A549 (cell line): Measurements from ENCODE around the gene USH1C.

Experiments used
- FOSL2 ChIP-seq, 2 experiments: fragments of 450-650 bp in 1 of 2; fragments of >200 bp in 1 of 2; sonication (Bioruptor Twin) in 1 of 2; formaldehyde crosslinking; IDR thresholded peaks; 2 replicates each; pipeline versions ENCODE4 v1.5.0 to v1.6.1; 2016 to 2020; ENCODE audit warnings: mild to moderate bottlenecking in 1 of 2, moderate library complexity in 1 of 2
- KDM1A ChIP-seq: fragments of 200-600 bp; sonication (generic); IDR thresholded peaks from 2 replicates; pipeline ENCODE4 v1.6.1; 2016; ENCODE audit warnings: low read depth, mild to moderate bottlenecking
- POLR2A ChIP-seq: IDR thresholded peaks from 2 replicates; pipeline ENCODE4 v1.6.1; 2012; ENCODE audit warnings: mild to moderate bottlenecking, low read length
- RAD21 ChIP-seq, 2 experiments: fragments of >200 bp in 1 of 2; sonication (Bioruptor Twin) in 1 of 2; formaldehyde crosslinking in 1 of 2; IDR thresholded peaks in 1 of 2; conservative IDR thresholded peaks in 1 of 2; 2 replicates in 1 of 2; 3 replicates in 1 of 2; pipeline ENCODE4 v1.6.1; 2012 to 2018; ENCODE audit warnings: inconsistent platforms in 1 of 2
- TF ChIP-seq, protein P1 (sequence below): fragments of 150-350 bp; IDR thresholded peaks from 2 replicates; pipeline ENCODE4 v1.6.1; 2014; ENCODE audit warnings: low read depth, mild to moderate bottlenecking, low read length
- TF ChIP-seq, protein P2 (sequence below): fragments of >200 bp; sonication (Bioruptor Twin); formaldehyde crosslinking; IDR thresholded peaks from 3 replicates; pipeline ENCODE4 v1.5.1; 2016
- TF ChIP-seq, protein P3 (sequence below): fragments of 250-450 bp; sonication (Bioruptor Pico); IDR thresholded peaks from 2 replicates; pipeline ENCODE4 v1.5.0; 2020; ENCODE audit warnings: low read depth, mild to moderate bottlenecking, moderate library complexity
- TF ChIP-seq, protein P4 (sequence below): fragments of 200-600 bp; sonication (generic); IDR thresholded peaks from 2 replicates; pipeline ENCODE4 v1.6.1; 2016; ENCODE audit warnings: antibody characterized with exemption, mild to moderate bottlenecking, moderate library complexity
- TF ChIP-seq, protein P5 (sequence below): fragments of 250-450 bp; sonication (Bioruptor Pico); IDR thresholded peaks from 2 replicates; pipeline ENCODE4 v1.5.0; 2021; ENCODE audit warnings: mild to moderate bottlenecking, moderate library complexity, borderline replicate concordance

DNA sequence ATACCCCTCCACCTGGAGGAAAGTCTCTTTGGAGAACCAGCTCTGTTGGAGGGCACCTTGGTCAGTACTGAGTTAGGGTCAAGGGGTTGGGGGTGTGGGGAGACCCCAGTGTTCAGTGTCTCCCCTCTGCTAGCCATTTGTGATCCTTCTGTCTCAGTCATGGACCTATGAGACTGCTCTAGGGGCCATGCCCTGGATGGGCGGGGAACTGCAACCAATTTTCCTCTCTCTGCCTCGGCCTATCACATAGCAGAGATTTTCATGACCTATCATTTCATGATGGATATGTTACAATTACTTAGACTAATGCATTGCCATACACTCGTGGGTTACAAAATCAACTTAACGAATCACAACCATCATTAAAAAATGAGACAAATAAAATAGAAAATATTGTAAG is 10.3 kb upstream of the USH1C start:
- TF ChIP-seq, protein P1, sequence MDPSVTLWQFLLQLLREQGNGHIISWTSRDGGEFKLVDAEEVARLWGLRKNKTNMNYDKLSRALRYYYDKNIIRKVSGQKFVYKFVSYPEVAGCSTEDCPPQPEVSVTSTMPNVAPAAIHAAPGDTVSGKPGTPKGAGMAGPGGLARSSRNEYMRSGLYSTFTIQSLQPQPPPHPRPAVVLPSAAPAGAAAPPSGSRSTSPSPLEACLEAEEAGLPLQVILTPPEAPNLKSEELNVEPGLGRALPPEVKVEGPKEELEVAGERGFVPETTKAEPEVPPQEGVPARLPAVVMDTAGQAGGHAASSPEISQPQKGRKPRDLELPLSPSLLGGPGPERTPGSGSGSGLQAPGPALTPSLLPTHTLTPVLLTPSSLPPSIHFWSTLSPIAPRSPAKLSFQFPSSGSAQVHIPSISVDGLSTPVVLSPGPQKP: no peak
- TF ChIP-seq RAD21 (conservative IDR thresholded peaks at IDR 0.05 in 1 of 2, IDR thresholded peaks at IDR 0.05 in 1 of 2): no peak
- TF ChIP-seq, protein P2, sequence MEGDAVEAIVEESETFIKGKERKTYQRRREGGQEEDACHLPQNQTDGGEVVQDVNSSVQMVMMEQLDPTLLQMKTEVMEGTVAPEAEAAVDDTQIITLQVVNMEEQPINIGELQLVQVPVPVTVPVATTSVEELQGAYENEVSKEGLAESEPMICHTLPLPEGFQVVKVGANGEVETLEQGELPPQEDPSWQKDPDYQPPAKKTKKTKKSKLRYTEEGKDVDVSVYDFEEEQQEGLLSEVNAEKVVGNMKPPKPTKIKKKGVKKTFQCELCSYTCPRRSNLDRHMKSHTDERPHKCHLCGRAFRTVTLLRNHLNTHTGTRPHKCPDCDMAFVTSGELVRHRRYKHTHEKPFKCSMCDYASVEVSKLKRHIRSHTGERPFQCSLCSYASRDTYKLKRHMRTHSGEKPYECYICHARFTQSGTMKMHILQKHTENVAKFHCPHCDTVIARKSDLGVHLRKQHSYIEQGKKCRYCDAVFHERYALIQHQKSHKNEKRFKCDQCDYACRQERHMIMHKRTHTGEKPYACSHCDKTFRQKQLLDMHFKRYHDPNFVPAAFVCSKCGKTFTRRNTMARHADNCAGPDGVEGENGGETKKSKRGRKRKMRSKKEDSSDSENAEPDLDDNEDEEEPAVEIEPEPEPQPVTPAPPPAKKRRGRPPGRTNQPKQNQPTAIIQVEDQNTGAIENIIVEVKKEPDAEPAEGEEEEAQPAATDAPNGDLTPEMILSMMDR: no peak
- TF ChIP-seq, protein P3, sequence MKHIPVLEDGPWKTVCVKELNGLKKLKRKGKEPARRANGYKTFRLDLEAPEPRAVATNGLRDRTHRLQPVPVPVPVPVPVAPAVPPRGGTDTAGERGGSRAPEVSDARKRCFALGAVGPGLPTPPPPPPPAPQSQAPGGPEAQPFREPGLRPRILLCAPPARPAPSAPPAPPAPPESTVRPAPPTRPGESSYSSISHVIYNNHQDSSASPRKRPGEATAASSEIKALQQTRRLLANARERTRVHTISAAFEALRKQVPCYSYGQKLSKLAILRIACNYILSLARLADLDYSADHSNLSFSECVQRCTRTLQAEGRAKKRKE (CRISPR knock-in tag): no peak
- TF ChIP-seq, protein P4, sequence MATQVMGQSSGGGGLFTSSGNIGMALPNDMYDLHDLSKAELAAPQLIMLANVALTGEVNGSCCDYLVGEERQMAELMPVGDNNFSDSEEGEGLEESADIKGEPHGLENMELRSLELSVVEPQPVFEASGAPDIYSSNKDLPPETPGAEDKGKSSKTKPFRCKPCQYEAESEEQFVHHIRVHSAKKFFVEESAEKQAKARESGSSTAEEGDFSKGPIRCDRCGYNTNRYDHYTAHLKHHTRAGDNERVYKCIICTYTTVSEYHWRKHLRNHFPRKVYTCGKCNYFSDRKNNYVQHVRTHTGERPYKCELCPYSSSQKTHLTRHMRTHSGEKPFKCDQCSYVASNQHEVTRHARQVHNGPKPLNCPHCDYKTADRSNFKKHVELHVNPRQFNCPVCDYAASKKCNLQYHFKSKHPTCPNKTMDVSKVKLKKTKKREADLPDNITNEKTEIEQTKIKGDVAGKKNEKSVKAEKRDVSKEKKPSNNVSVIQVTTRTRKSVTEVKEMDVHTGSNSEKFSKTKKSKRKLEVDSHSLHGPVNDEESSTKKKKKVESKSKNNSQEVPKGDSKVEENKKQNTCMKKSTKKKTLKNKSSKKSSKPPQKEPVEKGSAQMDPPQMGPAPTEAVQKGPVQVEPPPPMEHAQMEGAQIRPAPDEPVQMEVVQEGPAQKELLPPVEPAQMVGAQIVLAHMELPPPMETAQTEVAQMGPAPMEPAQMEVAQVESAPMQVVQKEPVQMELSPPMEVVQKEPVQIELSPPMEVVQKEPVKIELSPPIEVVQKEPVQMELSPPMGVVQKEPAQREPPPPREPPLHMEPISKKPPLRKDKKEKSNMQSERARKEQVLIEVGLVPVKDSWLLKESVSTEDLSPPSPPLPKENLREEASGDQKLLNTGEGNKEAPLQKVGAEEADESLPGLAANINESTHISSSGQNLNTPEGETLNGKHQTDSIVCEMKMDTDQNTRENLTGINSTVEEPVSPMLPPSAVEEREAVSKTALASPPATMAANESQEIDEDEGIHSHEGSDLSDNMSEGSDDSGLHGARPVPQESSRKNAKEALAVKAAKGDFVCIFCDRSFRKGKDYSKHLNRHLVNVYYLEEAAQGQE: no peak
- TF ChIP-seq, protein P5, sequence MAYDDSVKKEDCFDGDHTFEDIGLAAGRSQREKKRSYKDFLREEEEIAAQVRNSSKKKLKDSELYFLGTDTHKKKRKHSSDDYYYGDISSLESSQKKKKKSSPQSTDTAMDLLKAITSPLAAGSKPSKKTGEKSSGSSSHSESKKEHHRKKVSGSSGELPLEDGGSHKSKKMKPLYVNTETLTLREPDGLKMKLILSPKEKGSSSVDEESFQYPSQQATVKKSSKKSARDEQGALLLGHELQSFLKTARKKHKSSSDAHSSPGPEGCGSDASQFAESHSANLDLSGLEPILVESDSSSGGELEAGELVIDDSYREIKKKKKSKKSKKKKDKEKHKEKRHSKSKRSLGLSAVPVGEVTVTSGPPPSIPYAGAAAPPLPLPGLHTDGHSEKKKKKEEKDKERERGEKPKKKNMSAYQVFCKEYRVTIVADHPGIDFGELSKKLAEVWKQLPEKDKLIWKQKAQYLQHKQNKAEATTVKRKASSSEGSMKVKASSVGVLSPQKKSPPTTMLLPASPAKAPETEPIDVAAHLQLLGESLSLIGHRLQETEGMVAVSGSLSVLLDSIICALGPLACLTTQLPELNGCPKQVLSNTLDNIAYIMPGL (CRISPR knock-in tag): no peak
- no peak for TF ChIP-seq POLR2A
- no peak for TF ChIP-seq FOSL2 (IDR thresholded peaks at IDR 0.05)
- no peak for TF ChIP-seq FOSL2 (CRISPR knock-in tag; IDR thresholded peaks at IDR 0.05)
- no peak for TF ChIP-seq KDM1A
